NCI-H345 treated with DMSO at 0.1 percent for 48 hours (cell line): ENCODE results near the gene OTULIN.

Source experiments
- DNase-seq: peaks from one replicate; lab custom pipeline; 2025; ENCODE audit not compliant: unreplicated experiment; lab: John Stamatoyannopoulos, UW

The OTULIN gene

DNA sequence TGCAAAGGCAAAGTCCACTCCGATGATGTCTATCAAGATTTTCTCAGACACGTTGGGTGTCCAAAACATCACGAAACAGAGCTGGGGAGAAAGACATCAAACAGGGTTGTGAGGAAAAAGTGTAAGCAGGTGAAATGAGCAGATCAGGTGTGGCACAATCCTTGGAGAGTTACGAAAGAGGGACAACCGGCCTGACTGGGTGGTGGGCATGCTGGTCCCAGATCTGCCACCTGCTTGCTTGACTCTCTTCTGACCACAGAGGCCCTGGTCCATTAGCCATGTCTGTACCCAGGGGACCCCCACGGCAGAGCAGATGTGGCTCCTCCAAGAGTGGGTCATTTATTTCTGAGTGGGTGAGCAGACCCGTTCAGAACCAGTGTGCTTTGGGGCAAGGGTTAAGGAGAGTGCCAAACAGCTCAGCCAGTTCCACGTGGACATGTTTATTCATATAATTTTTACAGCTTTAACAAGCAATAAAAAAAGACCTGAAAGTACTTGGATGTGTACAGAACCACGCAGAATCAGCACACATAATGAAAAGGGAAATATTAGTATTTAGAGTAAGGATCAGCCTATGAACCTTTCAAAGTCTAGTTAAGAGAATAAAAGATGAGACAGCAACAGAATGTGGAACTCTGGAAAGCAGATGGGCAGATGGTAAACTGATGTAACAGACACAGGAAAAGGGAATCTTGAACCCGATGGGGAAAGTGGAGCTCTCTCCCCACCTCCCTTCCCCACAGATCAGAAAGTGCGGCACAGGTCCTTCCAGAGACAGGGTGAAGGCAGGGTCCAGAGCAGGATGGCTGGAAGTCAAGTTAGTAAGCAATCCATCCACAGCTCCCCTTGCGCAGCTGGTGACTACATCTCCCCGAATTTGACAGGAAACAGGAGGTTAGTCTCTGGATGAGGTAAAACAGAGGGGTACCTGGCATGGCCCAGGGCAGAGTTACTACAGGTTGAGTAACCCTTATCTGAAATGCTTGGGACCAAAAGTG is 52.5 kb downstream of the OTULIN start:
- no peak for DNase-seq

DNA sequence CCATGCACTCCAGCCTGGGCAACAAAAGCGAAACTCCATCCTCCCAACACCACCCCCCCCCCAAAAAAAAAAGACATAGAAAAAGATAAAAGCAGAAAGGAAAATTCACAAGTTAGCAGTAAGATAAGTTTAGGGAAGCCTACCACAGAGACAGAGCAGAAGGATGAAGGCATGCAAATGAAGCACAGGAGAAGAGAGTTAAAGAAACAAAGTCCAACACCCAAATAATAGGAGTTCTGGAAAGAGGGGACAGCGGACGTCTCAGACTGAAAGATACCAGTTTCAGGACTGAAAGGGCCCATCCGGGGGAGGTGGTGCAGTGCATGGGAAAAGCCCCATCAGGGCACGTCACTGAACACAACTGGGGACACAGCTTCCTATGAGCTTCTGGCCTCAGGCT is 54.3 kb downstream of the OTULIN start:
- no peak for DNase-seq

DNA sequence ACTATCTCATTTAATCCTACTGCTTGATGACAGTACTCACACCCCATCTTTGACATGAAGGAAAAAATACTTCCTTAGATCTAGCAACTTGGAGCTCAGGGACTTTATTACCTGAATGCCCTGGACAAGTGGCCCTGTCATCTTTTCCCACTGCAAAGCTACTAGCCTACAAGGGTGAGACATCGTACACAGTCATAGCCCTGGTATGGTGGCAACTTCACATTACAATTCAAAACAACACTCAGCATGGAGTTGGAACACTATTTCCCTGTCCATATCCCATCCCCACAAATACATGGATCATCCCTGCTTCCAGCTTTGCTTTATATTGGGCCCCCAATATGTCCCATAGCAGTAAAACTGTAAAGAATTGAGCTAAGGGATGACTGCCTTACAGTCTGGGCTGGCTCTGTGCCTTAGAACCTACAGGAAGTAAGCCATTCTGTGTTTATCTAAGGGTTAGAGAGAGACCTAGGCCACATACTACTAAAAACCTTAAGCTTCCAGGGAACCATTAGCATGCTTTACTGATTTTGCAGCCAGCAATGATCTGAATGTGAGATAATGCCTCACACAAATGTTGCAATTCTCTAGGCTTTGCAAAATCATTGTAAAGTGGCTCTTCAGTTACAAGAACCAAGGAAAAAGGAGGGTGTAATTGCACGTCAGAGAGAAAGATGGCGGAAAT is 55.9 kb downstream of the OTULIN start:
- no peak for DNase-seq

DNA sequence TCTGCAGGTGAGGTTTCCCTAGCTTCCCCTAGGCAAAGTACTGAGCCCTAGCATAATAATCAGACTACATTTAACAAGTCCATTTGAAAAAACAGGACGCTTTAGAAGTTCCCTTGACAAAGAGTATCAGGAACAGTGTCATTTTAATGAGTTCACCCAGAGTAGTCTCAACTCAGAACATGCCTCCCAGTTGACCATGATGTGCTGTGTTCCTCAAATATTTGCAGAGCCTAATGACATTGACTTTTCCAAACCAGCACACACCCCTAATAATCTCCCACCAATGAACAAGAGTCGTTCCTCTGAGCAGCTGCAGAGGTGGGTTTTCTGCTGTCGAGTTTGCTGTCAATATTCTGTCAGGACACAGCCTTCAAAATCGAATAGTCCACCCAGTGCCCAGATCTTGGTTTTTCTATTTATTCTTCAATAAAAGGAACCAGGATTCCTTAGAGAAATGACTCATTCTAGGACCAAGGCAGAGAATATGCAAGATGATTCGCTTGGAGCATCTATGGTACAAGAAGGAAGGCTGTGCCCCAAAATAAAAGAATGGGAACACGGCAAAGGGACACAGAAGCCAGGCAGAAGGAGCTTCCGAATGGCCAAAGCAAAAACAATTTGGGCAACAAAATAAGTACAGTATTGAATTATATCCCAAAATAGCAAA is 57.6 kb downstream of the OTULIN start:
- no peak for DNase-seq

DNA sequence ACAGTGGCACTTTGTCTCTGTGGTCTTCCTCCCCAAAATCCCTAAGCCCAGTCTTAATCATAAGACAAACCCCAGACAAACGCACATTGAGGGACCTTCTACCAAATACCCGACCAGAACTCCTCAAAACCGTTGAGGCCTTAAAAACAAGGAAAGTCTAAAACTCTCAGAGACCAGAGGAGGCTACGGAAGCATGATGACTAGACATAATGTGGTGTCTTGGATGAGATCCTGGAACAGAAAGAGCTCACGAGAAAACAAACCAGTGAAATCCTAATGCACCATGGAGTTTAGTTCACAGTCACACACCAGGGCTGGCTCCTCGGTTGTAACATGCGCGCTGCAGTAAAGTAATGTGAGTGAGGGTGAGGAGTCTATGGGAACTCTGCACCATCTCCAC is 58.4 kb downstream of the OTULIN start:
- DNase-seq: no peak

DNA sequence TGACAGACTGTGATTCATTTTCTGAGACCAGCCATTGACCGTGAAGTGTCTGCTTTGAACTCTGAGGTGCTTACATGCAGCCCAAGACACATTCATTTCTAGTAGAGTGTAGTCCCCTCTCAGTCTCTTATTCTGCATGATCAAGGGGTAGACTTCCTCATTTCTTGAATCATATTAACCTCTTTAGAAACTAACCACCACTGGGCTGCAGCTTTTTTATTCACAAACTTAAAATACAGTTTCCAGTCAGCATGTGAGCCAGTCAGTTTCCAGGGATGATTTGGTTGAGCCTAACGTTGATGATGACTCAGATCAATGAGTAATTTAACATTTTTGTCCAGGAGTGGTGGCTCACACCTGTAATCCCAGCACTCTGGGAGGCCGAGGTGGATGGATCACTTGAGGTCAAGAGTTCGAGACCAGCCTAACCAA is 59.2 kb downstream of the OTULIN start:
- no peak for DNase-seq

DNA sequence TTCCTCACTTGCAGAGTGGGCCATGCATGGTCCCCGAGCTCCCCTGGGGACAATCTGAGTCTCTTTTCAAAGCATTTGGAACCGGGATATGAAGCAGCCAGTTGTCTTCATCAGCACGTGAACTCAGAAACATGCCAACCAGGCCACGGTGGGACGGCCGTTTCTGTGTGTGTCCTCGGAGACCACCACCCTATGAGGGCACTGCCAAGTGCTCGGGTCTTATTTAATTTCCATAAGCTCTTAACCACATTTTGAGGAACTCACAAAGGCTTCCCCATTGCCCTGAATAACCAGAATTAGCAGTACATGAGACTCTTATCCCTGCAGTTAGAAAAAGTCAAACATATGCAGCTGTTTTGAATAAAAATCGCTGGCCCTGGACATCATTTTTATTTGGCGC is 60.1 kb downstream of the OTULIN start:
- DNase-seq: no peak

DNA sequence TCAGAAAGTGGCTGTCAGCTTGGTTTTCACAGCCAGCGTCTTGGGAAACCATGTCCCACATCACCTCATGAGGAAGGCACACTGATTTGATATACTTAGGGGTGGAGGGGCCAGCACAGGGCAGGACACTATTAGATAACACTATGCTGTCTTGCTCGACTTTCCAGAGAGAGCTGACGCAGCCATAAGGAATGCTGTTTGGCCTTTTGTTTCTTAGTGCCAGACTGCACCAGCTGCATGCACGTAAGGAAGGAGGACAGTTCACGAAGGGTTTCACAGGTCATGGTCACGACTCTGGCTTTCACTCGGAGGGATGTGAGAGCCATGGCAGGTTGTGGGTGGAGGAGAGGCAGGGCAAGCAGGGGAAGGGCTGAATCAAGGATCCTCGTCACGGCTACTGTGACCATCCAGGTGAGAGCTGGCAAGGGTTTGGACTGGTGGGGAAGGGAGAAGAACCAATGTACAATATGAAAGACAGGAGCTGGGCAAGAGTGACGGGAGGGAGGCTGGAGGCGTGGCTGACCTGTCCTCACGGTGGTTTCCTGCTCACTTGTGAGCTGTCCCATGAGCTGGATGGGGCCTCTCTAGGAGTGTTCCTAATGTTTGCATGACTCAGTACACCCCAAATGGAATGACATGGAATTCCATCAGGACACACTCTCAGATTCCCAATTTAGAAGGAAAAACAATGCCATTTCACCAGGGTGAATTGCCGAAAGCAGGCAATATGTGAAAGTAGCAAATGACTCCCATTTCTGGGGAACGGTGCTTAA is 61.7 kb downstream of the OTULIN start:
- DNase-seq: no peak

DNA sequence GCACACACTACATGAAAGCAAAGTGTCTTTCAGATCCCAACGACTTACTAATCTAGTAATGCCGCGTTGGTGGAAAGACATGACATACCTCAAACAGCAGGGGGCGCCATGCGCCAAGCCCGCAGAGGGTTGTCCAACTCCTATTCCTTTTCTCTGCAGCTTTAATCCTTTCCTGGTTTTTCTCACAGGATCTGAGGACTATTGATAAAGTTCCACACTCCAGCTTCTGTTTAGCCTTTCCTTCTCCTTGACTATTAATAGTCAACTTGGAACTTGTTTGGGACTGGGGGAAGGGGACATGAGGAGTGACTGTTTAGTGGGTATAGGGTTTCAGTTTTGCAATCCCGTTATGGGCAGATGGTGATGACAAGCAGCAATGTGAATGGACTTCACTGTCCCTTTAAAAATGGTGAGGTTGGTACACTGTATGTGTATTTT is 62.9 kb downstream of the OTULIN start:
- DNase-seq: peak; percentile 55

DNA sequence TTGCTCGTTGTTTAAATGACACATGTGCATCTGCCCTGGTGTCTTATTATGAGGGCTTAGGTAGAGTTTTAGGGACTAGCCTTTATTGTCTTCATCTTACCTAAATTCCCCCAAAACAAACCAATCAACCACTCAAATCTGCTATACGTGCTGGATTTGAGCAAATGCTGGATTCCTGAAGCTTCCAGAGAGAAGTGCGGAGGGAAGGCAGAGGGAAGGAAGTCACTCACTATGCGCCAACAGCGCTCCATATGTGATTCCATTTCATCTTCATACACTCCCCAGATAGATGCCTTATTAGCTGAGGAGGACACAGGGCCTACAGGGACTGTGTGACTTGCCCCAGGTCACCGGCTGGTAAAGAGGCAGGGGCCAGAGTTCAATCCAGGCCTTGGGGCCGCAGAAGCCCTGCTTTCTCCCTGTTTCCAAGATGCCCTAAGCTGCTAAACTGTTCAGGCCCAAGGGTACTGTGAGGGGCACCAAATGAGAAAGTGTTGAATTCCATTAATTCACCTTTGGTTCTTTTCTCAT is 63.5 kb downstream of the OTULIN start:
- DNase-seq: no peak

DNA sequence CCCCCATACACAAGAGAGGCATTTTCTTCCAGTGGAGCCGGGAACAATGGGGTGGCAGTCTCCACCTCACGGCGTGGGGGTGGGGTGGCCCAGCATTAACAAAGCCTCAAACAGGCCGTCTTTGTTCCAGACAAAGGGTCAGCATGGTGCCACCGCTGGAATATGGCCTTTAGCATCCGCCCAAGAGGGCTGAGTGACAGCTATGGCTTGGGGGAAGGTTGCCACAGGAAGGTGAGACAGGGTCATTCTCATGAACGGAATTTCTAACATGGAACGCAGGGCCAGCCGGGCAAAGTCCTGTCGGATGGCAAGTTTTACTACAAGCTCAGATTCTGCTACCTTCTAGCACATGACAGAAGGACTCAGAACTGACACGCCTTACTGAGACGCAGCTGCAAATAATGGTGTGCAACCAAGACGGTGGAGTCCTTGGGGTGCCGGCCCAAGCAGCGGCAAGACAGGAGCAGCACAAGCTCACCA is 64.0 kb downstream of the OTULIN start:
- DNase-seq: no peak

DNA sequence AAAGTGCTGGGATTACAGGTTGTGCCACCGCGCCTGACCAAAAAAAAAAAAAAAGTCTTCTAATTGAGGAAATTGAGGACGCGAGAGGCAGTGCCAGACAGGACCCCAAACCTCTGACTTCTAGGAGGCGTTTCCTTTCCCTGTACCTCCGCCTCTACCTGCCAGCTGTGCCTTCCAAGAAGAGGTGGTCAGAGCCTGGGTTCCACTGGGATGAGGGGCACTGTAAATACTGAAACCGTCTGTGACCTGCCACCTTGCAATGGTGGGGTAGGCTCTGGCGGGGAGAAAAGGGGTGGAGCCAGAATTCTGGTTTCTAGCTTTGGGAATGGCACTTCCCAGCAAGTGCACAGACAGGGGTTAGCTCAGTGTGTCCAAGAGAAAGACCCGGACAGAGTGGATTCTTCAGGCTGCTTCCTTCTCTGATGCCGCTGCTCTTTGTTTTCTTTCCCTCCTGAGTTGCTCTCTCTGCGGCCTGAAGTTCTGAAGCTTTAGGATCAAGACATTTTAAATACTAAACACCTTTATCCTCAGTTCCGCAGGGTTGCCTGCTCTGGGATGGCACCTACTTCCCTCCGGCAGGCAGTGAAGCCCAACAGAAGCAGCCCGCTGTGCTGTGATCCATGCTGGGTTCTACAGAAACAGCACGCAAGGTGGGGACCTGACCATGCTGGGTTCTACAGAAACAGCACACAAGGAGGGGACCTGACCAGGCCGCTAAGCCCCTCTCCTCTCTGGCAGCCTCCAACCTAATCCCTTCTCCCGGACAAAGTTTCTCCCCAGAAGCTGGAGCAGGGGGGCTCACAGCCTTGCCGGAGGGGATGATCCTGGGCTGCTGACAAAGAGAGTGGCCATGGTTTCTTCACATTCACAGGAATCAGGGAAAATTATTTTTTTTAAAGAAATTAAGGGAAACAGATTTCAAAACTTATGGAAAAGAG is 65.2 kb downstream of the OTULIN start:
- DNase-seq: no peak

DNA sequence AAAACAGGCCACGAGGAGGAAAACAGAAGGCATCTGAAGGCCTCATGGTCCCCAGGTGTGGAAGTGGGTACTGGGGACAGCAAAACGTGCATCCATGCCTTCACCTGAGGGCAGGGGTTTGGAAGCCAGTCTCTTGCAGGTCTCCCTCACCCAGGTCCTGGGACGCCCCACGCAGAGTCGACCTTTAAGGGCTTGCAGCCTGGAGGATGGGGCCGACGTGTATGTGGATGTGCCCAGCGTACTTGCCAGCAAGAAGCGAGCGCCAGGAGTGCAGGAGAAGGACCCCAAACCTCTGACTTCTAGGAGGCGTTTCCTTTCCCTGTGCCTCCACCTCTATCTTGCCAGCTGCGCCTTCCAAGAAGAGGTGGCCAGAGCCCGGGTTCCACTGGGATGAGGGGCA is 65.9 kb downstream of the OTULIN start:
- no peak for DNase-seq

DNA sequence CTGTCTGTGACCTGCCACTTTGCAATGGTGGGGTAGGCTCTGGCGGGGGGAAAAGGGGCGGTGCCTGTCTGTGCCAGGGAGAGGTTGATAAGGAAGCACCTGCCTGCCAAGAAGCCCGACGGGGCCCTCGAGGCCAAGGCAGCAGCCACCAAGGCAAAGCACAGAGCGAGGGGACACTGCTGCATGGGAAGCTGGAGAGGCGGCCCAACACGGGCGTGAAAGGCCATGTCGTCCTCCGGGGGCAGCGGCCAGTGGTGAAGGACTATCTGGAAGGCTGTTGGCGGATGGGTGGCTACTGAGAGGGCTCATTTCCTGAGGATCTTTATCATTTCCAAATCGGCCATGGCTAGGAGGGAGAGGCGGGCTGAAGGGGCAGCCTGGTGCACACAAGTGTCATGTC is 66.4 kb downstream of the OTULIN start:
- no peak for DNase-seq

DNA sequence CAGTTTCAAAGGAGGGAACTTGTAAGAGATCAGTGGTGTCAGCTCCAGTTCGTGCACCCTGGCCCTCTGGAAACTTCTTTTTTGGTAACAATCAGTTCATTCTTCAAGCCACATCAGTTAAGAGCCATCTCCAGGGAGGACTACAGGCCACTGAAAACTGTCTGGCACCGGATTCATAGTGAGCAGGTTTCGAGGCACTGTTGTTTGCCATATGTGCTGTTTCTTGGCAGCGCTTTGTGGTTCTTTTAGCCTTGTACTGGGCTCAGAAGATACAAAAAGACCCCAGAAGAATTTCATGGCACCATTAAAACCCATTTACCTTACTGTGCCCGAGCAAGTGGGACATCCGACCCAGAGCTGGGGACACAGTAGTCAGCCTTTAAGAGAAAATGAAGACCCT is 68.5 kb downstream of the OTULIN start:
- DNase-seq: no peak

DNA sequence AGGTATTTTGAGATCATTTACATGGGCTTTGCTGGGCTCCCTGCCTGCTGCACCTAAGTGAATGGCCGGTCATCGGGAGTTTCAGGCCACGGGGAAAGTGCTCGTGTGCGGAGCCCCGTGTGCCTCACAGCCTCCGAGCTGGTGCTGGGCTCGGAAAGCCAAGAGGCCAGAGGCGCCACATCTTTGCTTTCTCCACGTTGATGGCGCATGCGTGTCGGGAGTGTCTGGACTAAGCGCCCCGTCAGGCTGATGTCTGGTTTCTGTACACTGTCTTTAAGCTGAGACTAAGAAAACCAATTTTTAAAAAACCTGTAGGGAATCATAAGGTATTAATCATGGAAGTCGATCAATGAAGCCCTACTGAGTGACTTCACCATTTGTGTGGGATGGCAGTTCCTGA is 69.1 kb downstream of the OTULIN start:
- no peak for DNase-seq

DNA sequence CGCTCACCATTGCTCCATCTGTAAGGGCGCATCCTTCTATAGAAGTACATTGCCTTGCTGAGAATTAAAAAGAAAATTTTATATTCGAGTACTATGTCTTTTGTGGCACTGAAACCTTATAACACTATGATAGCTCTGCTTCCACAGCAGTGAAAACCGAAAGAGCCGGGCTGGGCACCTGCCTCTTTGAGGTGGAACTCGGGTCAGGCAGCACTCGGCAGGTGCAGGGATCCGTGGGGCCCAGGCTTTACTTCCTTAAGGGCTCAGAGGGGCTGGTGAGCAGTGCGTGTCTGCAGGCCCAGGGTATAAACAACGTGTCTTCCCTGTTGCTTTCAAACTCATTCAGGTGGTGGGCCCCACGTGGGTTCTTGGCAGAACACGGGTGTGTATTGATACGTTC is 69.9 kb downstream of the OTULIN start:
- DNase-seq: no peak

DNA sequence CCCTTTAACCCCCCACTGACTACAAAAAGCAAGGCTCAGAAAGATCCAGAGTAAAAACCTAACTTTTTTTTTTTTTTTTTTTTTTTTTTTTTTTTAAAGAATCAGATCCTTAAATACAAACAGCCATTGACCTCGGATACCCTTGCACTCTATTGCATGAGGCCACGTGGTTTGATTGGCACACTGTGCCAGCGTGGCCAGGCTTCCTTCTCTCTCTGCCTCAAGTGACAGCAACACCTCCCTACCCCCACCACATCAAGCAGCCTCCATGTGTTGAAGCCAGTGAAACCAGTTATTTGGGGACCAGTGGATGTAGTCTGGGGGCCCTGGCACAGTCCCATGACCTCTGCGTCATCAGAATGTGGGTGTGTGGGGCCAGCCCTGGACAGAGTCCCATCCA is 71.4 kb downstream of the OTULIN start:
- no peak for DNase-seq

DNA sequence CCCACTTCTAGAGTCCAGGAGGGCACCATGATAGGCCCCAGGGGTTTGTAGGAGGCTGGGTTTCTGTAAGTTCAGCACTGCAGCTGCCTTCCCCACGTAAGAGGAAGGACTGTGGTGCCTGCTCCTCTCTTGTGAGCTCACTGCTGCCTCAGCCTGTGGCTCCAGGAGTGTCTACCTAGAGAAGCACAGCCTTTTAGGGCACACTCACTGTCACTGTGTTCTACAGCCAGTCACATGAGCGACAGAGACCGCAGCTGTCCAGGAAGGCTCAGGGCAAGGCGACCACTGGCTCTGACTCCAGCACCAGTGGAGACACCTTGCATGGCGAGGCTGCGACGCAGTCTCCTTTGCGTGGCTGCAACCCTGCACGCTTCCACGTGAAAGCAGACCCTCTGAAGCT is 72.8 kb downstream of the OTULIN start:
- no peak for DNase-seq
